Mucosa of descending colon (tissue), 3 donors: ENCODE measurements around the gene MAML1. TPM values are rescaled to one million over a fixed set of nuclear protein-coding genes. Genes with fewer than 3 reads are reported as not detected.

Experiments used
- ATAC-seq: fragments of 200-7000 bp; cut with Tn5 transposase; one replicate; pipeline ENCODE4 v1.9.1; 2020; ENCODE audit warnings: mild to moderate bottlenecking, moderate library complexity
- DNase-seq, 3 donors: peaks; one replicate each; pipeline ENCODE4 v3.0.0-alpha.2; 2020
- H3K36me3 ChIP-seq: fragments of 200-600 bp; one replicate; pipeline ENCODE4 v1.8.0; 2021; ENCODE audit warnings: low read depth, mild to moderate bottlenecking
- H3K4me1 ChIP-seq: fragments of 200-600 bp; one replicate; pipeline ENCODE4 v1.8.0; 2021; ENCODE audit warnings: low read depth, mild to moderate bottlenecking
- H3K4me3 ChIP-seq: fragments of 200-600 bp; one replicate; pipeline ENCODE4 v1.8.0; 2021; ENCODE audit warnings: mild to moderate bottlenecking
- H3K9me3 ChIP-seq: fragments of 200-600 bp; one replicate; pipeline ENCODE4 v1.8.0; 2021; ENCODE audit warnings: mild to moderate bottlenecking
- CTCF ChIP-seq: fragments of 200-600 bp; IDR thresholded peaks from one replicate; pipeline ENCODE4 v1.8.0; 2022; ENCODE audit warnings: antibody characterized with exemption, mild to moderate bottlenecking
- intact Hi-C, 2 donors: fragments of 100-400 bp; cut with DNase I in 1 of 2; cut with micrococcal nuclease in 1 of 2; formaldehyde crosslinking; loops; one replicate each; pipeline versions ENCODE4 v1.11.0 to v1.11.1; 2022; cut with DNase I, micrococcal nuclease
- total RNA-seq, 3 donors: library from RNA; stranded (reverse); fragmentation: NEBNext Ultra II Directional in 2 of 3; extraction: Animal tissue kit (Norgen Biotek cat#: 25700) in 2 of 3; gene quantifications; one replicate each; pipeline versions ENCODE4 v1.2.1 to v1.2.4, GENCODE V29; 2021 to 2023
- donor health status: DM: no; HTN: no; CAD: no; lungs with moderate emphysema.
- donor health status: DM: no; HTN: no; CAD: no.
- donor health status: DM: no; HTN: yes; CAD: no.

Gene MAML1
- total RNA-seq, 3 donors from 2014 or later, result 26.0 to 34.0 (median 28.6) TPM

GRCh38 chr5:179755022-179755421, 22.4 kb downstream of the MAML1 start:
- Histone ChIP-seq H3K4me1 (peaks cover 33% of the 10 kb centered on the region), H3K4me3 (no peak overlapping the region), H3K36me3 (no peaks in the 10 kb centered on the region), H3K9me3 (no peaks in the 10 kb centered on the region)
- intact Hi-C loops, result no loop called here
- DNase-seq, result no peak
- peak; percentile 58 for ATAC-seq
- no peak for TF ChIP-seq CTCF

- DNase-seq, result no peak
- H3K4me3 ChIP-seq, result no peak overlapping the region
- no peaks in the 10 kb centered on the region for H3K9me3 ChIP-seq
- intact Hi-C loops, result no loop called here
- peaks cover 55% of the 10 kb centered on the region for H3K4me1 ChIP-seq
- ATAC-seq, result no peak
- H3K36me3 ChIP-seq, result no peaks in the 10 kb centered on the region
- TF ChIP-seq CTCF, result no peak
Measured at GRCh38 chr5:179758955-179759354, 26.3 kb downstream of the MAML1 start.

DNA sequence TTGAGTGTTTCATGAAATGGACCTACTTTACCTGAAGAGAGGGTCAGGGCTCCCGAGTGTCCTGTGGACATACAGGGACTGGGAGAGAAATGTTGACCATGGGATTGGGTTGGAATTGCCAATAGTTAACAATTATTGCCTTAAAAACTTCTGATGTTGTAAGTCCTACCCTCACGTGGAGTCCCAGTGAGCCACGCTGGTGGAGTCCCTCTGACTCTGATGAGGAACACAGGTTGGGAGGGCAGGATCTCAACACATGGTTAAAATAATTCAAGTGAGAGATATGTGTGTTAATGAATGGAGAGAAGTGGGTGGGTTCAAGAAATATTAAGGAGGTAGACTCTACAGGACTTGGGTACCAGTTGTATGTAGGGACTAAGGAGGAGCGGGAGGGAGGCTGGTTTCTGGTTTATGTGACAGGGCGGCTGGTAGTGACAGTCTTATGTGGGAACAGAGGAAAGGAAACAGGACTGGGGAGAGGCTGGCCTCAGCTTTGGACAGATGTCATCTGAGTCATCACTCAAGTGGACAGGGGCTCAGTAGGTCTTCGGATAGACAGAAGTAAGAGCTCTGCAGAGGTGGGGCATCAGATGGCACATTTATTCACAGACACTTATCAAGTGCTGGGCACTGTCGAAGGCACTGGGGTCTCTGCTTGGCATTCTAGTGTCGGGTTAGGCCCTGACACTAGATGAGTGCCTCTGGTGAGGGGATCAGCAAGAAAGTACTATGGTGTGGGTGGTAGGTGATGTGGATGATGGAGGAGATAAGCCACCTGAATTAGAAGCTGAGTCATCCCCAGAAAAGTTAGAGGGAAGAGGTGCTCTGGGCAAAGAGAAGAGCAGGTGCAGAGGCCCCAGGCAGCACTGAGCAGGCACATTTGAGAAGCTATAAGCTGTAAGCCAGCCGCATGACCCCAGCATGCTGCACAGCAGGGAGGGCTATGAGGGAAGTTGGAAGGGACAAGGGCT, 27.2 kb downstream of the MAML1 start:
- no peaks in the 10 kb centered on the region for H3K9me3 ChIP-seq
- ATAC-seq (no peak), DNase-seq (no peak)
- no peaks in the 10 kb centered on the region for H3K36me3 ChIP-seq
- no peak for TF ChIP-seq CTCF
- peaks cover 45% of the 10 kb centered on the region for H3K4me1 ChIP-seq
- intact Hi-C loops, result loop anchor here in 1 of 2 donors (5.0 kb wide), 1 partner anchor 147 kb away; the partner anchor contains the start of gene TBC1D9B
- no peak overlapping the region for H3K4me3 ChIP-seq

DNA sequence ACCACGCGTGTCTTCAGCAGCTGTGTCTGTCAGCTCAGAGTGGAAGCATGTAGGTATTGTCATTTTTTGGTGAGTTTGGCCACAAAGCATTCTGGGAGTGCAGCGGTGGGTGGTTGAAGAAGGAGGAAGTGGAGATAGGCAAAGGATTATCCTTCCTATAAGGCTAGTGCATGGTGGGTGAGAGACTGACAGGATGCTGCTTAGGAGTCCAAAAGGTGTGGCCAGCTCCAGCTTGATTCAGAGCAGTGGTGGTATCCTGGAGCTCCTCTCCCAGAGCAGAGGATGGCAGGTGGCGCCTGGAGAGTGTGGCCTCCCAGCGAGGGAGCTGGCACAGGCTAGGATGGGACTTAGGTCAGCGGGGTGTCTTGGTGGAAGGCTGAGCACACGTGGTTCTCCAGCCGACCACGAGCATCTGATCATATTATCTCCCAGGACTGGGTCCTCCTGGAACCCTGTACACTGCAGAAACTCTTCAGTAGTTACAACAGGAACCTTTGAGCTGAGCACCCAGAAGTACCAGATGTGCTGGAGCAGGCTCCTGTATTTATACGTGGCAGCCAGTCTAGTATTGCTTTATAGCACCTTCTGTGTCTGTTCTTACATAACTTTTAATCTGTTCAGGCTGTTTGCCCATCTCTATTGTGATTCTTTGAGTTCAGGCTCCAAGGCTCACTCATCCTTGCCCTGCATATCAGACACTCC, 29.6 kb downstream of the MAML1 start:
- ATAC-seq (peak; percentile 72), DNase-seq (peak in 1 of 3 donors; percentile 37)
- Histone ChIP-seq H3K9me3 (no peaks in the 10 kb centered on the region), H3K36me3 (peaks cover 6% of the 10 kb centered on the region), H3K4me1 (peaks cover 26% of the 10 kb centered on the region), H3K4me3 (no peak overlapping the region)
- TF ChIP-seq CTCF, result no peak
- intact Hi-C loops, result loop anchor here in 1 of 2 donors (5.0 kb wide), 1 partner anchor 145 kb away; the partner anchor contains the start of gene TBC1D9B

- ATAC-seq, result no peak
- peaks cover 6% of the 10 kb centered on the region for H3K36me3 ChIP-seq
- no peak for DNase-seq
- no peak for TF ChIP-seq CTCF
- H3K4me3 ChIP-seq, result no peak overlapping the region
- H3K9me3 ChIP-seq, result no peaks in the 10 kb centered on the region
- peaks cover 26% of the 10 kb centered on the region for H3K4me1 ChIP-seq
- intact Hi-C loops, result loop anchor here in 1 of 2 donors (5.0 kb wide), 1 partner anchor 145 kb away; the partner anchor contains the start of gene TBC1D9B
Measured at GRCh38 chr5:179762781-179763176, 30.2 kb downstream of the MAML1 start.
